T follicular helper cell (primary cell): Measurements from ENCODE around the gene ST7L.
A peak's percentile ranks its signal among the peaks of the same experiment; 100 is the strongest.

Source experiments
- DNase-seq: peaks from one replicate; pipeline ENCODE4 v3.0.0-alpha.2; 2020; ENCODE audit warnings: low read depth

Gene ST7L

DNA sequence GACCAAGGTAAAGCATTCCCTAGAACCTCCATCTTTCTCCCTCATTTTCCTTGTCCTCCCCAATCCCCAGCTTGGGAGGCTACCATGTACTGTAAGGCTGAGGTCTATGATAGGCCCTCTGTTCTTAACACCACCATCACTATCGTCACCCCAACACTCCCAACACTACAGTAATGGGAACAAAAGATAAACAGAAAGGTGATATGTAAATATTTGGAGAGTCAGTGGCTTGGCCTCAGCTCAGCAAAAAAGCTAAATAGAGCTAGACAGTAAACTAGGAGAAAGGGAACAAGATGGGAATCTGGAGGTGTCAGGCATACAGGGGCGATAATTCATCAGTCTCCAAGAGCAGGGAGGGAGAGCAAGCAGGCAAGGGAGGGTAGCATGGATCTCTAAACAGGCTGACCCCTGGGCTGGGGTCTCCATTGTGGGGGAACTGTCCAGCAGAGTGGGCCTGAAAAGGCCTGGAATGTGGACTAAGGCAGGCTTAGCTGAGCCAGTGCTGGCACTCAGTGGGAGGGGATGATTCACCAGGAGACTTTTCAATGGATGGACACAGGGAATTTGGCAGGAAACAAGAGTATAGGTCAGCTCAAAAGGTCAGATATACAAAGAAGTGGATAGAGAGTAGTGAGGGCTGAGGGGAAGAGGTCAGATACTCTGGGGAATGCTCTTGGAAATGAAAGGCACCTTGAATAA lies 103.5 kb downstream of the ST7L start:
- DNase-seq = no peak

DNA sequence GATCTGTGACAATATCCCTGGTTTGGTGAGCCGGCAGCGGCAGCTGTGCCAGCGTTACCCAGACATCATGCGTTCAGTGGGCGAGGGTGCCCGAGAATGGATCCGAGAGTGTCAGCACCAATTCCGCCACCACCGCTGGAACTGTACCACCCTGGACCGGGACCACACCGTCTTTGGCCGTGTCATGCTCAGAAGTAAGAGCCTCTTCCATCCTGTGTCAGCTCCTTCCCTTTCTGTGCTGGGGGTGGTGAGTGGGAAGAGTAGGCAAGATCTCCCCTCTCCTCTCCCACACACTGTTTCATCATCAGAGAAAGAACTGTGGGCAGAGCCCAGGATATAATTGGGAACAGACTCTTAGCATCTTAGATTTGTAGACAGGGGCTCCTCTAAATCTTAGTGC lies 104.0 kb downstream of the ST7L start:
- no peak for DNase-seq

DNA sequence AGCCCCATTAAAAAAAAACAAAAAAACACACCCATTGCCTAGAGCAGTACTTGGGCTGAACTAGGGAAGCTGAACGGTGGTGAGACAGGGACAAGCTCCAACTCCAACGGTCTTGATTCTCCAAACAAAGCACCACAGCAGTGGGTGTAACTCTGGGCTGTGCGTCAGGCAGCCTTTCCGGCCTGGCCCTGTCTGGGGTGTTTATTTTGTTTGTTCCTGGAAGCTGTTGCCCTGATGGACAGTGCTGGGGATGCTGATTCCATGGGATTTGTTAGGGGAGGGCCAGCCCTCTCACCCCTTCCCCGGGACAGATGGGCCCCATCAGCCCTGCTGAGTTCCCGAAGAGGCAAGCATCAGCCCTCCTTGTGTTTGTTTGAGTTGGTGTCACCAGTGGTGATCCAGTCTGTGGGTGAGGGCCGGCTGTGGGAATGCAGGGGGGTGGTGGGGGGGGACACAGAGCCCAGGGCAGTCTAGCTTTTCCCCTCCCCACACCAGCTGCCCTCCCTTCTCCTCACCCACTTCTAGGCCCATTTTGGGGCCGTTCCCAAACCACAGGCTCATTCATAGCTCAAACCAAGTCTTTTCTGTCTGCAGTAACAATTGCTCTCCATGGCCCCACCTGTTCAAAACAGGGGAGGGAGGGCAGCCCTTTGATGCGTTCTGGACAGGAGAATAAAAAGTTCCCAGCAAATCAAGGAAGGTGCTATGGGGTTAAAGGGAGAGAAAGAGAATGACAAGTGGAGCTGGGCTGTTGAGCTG lies 105.7 kb downstream of the ST7L start:
- DNase-seq = no peak

DNA sequence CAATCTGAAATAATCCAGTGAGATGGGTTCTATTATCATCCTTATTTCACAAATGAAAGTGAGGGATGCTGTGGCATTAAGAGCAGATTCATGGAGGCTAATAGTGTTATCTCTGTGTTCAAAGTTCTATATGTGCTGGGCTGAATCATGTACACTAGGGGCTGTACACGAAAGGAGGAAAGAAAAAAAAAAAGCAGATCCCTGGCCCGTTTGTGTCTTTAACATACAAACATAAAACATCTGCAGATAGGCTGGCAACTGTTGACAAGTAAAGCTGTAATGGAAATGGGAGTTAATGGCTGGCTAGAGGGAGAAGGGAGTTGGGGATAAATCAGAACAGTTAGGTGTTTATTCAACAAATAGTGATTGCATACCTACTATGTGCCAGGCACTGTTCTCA lies 107.0 kb downstream of the ST7L start:
- no peak for DNase-seq

DNA sequence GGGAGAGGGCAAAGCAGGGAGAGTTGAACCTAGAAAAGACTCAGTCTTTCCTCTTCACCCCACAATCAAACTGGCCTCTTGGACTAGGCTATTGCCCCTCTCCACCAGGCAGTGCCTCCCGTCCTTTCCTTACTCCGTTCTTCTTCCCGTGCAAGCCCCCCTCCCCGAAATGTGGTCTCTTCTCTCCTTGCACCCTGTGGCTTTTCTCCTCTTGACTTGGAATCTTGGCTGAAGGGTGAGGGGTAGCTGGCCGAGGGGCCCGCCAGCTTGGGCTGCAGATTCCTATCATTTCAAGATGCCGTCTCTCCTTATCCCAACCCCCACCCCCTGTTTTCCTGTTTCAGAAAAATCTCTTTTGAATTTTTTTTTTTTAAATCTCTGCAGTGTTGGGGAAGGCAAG lies 108.6 kb downstream of the ST7L start:
- DNase-seq = no peak

DNA sequence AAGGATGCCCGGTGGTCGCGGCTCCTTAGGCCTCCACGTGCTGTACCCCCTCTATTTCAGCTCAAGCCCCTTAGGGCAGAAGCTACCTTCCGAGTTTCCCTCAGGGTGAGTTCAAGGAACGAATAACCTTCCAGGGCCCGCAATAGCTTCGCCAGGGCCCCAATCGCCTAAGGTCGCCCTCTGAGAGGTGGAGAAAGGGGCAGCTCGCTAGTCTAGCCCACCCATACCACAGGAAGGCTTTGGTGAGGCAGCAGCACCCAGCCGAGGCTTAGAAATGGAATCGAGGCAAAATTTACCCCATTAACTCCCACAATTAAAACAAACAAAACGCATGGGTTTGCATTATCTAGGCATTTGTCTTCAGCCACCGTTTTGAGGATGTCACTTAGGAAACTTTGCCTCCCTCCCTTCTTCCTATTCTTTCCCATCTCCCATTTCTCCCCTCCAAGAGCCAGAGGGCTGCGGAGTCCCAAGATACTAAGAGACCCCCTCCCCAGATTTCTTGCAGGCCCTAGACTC lies 109.2 kb downstream of the ST7L start:
- DNase-seq = no peak

DNA sequence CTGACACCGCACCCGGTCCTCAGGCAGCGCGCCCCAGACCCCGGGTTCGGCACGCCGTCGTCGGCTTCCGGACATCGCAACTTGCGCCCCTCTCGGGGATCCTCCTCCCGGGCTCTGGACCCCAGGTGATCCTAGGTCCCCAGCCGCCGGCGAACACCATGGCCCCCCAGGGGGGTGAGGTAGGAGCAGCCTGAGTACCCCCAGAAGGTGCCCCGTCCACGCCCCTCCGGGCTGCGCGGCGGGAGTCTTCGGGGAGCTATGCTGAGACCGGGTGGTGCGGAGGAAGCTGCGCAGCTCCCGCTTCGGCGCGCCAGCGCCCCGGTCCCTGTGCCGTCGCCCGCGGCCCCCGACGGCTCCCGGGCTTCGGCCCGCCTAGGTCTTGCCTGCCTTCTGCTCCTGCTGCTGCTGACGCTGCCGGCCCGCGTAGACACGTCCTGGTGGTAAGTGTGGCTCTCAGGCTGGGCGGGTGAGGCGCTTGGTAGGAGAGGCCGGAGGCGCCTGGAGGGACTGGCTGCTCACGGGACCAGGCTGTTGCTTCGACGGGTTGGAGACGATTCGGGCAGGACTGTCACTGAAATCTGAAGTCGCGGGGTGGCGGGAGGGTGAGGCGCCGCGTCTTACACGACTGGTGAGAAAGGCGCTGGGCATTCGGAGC lies 109.8 kb downstream of the ST7L start:
- no peak for DNase-seq

DNA sequence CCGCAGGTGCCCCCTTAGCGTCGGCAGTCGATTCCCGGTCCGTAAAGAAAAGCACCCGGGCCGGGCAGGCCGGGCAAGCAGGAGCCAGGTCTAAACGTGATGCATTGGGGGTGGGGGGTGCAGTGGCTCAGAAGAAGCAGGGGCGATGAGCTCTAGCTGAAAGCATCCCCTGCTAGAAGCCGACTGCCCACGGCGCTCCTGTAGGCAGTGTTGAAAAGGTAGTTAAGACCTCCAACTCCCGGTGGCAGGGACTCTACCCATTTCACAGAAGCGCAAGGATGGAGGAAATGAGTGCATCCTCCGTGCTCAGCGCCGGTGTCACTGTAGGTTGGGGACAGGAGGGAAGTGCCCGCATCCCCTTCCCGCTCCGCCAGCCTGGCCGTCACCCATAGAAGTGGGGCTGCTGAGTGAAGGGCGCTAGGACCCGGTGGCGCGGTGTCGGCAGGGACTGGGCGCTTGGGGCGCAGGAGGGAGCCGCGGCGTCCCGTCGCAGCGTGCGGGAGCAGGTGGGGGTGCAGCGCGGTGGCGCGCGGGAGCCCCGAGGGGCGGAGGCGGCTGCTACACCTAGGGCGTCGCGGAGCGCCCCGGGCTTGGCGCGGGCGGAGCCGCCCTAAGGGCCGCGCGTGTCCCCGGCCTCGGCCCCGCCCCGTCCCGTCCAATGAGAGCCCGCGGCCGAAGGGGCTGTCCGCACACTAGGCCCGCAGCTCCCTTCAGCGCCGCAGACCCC lies 110.5 kb downstream of the ST7L start, which contains the start of gene WNT2B:
Gene WNT2B, plus strand, starts transcription at position 688 of the 727 bp plus-strand sequence. CDS start 298 bp downstream, outside the sequence.
- peak; percentile 34 for DNase-seq

DNA sequence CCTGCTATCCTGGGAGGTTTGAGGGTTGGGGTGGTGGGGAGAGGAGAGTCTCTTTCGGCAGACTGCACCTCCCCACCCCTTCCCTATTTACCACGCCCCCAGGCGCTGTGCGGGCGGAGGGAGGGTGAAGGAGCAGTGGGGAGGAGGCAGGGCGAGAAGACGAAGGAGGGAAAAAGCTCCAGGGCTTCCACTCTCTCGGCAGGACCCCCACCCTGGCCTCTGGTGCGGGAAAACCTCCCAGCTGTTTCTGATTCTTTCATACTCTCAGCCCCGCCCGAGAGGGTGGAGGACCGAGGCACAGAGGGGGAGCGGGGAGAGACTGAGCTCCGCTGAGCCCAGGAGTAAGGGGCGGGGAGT lies 111.0 kb downstream of the ST7L start:
- no peak for DNase-seq

DNA sequence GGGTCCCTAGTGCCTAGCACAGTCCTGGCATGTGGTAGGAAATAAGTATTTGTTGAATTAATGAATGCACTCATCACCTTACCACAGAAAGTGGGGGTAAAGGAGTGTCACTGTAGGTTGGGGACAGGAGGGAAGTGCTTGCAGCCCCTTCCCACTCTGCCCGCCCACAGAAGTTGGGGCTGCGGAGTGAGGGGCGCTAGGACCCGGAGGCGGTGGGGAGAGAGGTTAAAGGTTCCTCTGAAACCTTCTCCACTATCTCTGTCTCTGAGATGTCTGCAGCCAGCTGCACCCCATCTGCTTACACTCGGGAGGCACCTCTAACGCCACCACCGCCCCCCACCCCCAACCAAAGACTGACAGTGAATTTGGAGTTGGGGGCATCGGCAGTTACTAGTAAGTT lies 111.6 kb downstream of the ST7L start:
- DNase-seq = no peak

DNA sequence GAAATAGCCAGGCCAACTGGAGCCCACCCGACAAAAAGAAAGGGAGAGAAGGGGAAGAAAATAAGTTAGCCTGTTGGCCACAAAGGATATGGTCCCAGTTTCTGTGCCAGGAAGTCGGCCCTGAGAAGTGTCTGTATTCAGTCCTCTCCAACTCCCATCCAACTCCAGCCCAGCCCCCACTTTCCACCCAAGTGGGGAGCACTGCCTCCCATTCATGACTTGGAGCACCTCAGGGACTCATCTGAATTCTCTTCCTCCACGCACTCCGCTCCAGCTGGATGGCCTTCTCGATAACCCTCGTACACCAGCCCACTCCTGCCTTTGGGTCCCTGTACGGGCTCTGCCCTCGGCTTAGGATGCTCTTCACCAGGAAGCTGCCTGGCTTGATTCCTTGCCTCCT lies 112.2 kb downstream of the ST7L start:
- no peak for DNase-seq

DNA sequence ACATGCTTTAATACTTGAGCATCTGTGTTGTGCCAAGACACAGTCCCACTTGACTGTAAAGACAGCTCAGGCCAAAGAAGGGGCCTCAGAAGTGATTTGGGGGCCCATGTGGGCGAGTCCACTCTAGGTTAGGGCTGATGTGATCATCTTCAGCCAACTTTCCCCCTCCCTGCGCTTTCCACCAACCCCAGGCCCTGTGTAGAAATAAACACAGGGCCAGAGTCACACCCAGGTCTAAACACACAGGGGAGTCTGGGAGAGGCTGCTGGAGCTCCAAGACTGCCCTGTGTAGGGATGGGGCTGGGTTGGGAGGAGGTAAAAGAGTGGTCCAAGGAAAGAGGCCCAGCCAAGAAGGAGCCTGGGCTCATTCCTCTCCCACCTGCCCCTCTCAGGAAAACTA lies 112.6 kb downstream of the ST7L start:
- no peak for DNase-seq

DNA sequence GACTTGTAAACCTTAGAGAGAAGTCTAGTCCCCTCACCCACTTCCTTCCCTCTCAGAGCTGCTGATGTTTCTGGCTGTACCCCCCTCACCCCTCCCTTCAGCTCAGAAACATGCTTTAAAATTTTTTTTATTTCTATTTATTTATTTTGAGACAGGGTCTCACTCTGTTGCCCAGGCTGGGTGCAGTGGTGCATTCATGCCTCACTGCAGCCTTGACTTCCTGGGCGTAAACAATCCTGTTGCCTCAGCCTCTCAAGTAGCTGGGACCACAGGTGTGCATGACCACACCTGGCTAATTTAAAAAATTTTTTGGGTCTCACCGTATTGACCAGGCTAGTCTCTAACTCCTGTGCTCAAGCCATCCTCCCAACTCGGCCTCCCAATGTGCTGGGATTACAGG lies 113.1 kb downstream of the ST7L start:
- no peak for DNase-seq

DNA sequence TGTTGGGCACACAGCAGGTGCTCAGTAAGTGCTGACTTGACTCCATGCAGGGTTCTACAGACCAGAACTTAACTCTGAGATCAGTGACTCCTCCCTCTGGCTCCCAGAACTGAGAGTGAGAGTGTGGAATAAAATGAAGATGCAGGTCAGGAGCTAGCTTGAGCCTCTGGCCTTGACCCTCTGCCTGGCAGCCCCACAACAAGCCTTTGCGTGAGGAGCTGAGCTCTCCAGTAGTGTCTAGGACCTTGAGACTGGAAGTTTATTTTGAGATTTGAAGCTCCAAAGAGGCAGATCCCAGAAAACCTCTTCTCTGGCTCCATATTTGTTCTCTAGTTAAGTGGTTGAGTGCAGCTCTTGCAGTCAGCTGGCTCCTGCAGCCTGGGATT lies 113.5 kb downstream of the ST7L start:
- no peak for DNase-seq

DNA sequence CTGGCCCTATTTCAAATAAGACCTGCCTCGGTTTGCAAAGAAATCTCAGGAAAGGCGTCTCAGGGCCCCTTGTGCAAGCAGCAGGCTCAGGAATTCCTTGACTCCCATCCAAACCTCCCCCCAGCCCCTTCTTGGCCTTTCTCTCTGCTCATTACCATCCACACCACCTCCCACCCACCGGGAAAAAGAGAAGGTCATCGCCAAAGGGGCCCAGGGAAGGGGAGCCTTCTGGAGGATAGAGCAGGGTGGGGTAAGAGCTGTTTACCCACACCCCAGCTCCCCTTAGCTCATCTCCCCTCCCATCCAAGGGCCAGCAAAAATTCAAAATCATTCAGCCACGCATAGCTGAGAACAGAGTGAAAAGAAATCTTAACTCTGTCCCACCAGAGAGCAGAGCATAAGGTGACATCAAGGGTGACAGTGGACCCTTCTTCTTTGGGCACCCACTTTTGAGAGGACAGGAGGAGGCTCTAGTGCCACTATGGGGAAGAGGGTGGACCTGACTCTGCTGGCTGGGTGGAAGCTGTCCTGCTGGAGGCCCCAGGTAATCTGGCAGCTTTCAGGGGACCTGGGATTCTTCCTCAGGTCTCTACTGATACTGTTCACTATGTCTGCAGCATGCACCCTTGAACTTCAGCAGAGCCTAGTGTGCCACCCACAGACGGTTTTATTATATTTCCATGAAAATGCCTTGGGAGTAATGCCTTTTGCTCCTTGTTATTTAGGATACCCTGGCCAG lies 114.1 kb downstream of the ST7L start:
- no peak for DNase-seq

DNA sequence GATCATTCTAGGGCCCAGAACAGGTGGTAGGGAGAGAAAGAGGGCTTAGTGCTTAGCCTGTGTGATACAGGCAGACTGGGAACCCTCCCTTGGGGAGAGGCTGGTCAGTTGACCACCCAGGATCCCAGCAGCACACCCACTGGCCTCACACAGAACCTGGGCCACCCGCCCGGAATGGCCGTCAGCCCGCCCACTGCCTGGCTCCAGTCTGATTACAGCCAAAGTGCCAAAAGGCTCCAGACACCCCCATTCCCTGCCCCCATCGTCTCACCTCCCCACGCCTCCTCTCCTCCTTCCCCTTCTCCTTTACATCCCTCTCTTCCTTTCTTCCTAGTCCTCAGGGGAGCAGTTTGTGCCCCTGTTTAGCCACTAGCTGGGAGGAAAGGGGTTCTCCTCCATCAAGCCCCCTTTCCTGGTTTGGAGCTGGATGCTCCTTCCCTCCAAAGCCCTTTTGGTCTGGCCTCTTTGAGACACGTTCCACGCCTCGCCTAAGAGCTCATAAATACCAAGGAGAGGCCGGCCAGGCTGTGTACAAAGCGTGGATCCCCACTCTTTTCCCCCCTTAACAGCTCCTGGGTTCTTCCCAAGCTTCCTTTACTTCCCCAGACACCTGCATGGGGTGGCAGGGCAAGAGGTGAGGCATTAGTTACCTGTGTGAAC lies 114.8 kb downstream of the ST7L start:
- no peak for DNase-seq

DNA sequence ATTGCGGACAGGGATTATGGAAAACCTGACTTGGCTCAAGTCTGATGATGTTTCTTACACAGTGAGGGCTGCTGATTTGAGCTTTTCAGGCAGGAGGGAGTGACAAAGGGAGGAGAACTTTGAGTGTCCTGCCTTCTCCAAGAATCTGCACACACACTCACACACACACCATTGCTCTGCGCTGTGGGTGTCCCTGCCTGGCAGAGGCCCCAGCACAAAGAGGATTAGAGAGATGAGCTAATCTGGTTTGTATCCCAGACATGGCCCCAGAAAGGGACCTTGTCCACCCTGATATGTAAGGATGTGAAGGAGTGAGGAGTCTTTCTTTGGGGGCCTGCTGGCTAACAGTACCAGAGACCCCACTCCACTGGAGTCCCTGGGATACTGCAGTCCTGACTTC lies 116.1 kb downstream of the ST7L start:
- DNase-seq = no peak

DNA sequence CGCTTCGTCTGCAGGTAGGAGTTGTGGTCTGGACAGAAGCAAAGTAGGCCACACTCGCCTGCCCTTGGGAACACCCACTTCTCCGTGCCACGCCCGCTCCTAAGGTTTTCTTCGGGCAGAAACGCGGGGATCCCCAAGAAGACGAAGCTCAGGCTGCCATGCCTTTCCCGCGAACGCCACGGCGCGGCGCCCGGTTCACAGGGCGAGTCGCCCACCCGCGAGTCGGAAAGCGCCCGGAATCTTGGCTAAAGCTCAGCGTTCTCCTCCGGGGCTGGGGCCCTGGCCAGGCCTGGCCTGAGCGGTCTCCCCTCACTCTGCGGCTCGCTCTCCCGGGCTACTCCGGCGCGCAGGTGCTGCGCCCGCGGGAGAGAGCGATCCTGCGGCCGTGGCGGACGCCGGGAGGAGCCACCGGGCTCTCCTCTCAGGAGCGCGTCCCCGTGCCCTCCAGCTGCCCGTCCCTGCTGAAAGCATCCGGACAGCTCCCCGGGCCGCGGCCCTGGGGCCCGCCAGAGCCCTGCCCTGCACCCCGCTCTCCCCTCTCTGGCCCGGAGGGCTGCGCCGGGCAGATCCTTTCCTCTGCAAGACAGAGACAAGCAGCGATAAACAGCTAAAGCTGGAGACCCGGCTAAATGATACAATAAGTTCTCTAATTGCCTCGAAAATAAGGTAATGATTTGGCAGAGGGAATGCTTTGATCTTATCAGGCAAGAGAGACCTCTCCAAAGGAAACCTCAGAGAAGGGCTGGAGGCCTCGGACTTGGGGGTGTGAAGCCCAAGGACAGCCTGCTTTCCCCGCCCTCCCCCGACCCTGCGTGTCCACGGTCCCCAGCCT lies 116.9 kb downstream of the ST7L start:
- DNase-seq = peak; percentile 31

DNA sequence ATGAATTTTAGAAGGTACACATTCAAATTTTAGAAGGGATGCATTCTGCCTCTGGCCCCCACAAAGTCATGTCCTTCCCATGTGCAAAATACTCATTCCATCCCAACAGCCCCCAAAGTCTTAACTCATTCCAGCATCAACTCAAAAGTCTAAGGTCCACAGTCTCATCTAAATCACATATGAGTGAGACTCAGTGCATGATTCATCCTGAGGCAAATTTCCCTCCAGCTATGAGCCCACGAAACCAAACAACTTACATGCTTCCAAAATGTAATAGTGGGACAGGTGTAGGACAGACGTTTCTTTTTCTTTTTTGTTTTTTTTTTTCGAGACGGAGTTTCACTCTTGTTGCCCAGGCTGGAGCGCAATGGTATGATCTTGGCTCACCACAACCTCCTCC lies 122.7 kb downstream of the ST7L start:
- no peak for DNase-seq

DNA sequence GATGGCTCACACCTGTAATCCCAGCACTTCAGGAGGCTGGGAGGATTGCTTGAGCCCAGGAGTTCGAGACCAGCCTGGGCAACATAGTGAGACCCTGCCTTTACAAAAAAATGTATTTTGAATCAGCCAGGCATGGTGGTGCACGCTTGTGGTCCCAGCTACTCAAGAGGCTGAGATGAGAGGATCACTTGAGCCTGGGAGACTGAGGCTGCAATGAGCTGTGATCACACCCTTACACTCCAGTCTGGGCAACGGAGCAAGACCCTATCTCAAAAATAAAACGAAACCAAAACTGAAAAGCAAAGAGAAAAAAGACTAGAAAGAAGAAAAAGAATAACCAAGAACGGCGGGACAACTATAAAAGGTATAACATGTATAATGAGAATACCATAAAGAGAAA lies 125.6 kb downstream of the ST7L start:
- DNase-seq = no peak
